AG20443 (cell line): ENCODE measurements around the gene EIF4G3.
"Not testable (repeated sequence)": the region's sequence is repeated elsewhere in the genome, so short reads cannot be mapped to it uniquely, and the experiment has no call there.

Source experiments
- DNase-seq: peaks from one replicate; pipeline ENCODE4 v3.0.0; 2012; ENCODE audit warnings: low spot score, mixed read lengths

Gene EIF4G3

GRCh38 chr1:20875198-20875973, 301.3 kb downstream of the EIF4G3 start:
- DNase-seq: no peak

DNA sequence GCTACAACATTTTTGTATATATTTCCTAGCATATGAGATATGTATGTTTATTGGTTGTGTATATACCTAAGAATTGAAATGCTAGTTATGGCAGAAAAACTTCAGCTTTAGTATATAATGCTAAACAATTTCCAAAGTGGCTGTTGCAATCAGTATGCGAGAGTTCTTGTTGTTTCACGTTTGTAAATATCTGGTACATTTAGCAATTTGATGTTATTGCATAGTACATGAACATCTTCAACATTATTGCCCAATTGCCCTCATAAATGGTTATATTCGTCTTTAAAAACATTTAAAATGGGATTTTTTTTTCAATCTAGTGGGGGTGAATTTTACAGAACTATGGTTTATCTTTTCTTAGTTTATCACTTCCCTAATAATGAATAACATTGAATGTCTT, 303.4 kb downstream of the EIF4G3 start:
- no peak for DNase-seq

DNA sequence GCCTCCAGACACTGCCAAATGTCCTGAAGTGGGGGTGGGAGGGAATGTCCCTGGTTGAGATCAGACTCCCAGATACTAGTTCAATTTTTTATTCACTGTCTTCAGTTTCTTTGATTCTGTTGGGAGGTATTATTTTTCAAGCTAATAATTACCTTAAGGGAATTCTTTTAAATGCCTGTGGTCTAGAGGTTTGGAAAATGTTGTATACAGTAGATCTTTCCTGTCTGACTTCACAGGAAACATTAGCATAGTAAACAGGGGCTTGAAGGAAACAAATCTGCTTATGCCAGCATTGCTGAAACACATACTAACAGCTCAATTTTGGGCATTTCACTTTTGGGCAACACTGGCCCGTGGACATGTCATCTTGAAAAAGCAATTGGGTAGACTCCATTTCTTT, 305.3 kb downstream of the EIF4G3 start:
- no peak for DNase-seq

DNA sequence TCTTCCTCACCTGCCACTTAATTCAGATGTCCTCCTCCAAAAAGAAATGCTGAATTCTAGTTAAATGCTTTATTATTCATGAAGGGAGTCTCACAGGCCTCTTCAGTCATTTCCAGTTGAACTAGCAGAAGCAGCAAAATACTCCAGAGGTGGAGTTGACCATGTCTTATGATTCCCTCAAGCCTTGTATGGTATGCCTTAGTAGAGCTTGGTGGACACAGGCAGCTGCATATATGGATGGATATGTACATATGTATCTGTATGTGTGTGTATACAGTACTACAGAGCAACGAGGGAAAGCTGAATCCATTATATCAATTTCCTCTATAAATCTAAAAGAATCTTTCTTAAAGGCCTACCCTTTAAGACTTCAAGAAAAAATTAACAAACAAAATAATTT, 306.0 kb downstream of the EIF4G3 start:
- no peak for DNase-seq

GRCh38 chr1:20868263-20868662, 308.4 kb downstream of the EIF4G3 start:
- no peak for DNase-seq

GRCh38 chr1:20867847-20868246, 308.9 kb downstream of the EIF4G3 start:
- no peak for DNase-seq

GRCh38 chr1:20867062-20867461, 309.6 kb downstream of the EIF4G3 start:
- DNase-seq: no peak

DNA sequence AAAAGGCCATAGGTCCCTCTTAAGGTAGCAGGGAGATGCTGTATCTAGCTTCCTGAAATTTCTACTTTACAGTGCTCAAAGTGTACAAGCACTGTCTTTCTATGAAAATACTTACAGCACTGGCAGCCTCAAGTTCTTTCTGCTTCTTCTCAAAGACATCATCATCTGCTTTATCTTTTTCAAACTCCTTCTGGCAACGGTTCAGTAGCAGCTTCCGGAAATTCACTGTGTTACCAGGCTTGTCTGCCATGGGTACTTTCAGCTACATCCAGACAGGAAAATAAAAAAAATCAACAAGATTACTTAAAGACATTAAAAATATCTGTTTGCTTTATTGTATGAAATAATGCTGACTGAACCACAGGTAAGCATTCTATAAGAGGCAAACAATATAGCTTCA, 311.7 kb downstream of the EIF4G3 start:
- DNase-seq: no peak

- DNase-seq: no peak
Measured at GRCh38 chr1:20854529-20854928, 322.2 kb downstream of the EIF4G3 start.

DNA sequence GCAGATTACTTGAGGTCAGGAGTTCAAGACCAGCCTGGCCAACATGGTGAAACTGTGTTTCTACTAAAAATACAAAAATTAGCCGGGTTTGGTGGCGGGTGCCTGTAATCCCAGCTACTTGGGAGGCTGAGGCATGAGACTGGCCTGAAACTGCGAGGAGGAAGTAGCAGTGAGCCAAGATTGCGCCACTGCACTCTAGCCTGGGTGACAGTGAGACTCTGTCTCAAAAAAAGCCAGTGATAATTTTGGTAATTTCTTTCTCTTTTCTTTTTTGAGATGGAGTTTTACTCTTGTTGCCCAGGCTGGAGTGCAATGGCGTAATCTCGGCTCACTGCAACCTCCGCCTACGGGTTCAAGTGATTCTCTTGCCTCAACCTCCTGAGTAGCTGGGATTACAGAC, 324.9 kb downstream of the EIF4G3 start:
- DNase-seq: not testable (repeated sequence)

DNA sequence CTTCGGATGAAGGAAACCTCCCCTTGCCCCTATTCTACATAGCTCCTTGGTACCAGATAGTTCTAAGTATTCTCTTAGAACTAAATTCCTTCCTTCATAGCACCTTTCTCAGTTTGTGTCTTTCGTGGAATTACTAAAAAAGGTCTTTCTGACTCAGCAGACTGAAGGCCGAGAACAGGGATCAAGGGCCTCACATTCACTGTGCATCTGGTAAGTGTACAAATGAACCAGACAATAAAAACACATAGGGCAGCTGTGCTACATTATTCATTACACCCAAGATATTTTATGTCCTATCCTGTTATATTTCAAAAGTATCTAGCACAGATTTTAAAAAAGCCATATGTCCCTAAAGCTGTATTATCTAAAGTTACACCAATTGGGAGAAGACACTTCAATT, 326.7 kb downstream of the EIF4G3 start:
- DNase-seq: no peak

- no peak for DNase-seq
Measured at GRCh38 chr1:20849100-20849499, 327.6 kb downstream of the EIF4G3 start.

GRCh38 chr1:20848162-20848561, 328.5 kb downstream of the EIF4G3 start:
- no peak for DNase-seq

DNA sequence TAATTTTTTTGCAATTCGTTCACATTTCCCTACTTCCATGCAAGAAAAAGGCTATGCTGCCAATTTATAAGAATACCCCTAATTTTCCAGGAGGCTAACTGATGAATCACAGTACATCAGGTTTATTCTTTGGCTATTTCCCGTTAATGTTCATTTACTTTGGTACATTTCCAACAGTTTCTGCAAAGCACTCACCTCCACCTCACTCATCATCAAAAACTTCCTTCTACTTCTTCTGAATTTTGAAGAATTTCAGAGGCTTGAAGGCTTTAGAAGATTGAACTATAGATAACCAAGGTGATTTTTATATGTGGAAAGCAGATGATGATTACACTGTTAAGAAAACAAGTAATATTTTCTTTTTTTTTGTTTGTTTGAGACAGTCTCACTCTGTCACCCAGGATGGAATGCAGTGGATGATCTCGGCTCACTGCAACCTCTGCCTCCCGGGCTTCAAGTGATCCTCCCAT, 329.1 kb downstream of the EIF4G3 start:
- DNase-seq: no peak

- DNase-seq: no peak
Measured at GRCh38 chr1:20846461-20847374, 330.0 kb downstream of the EIF4G3 start.

DNA sequence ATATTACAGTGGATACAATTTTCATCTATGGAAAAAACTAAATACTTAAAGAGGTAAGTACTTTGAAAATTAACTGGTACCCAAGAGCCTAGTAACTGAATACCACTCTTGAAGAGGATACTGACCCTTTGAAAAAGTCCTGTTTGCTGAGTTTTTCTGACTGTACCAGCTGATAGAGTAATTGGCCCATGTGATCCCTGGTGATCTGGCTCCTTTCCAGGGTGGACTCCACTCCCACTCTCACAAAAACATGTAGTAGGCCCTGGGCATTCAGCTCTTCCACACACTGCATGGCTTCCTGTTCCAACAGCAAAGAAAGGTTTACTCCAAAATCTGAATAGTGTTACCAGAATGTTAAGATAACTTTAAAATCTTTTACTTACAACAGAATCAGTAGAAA, 336.0 kb downstream of the EIF4G3 start:
- DNase-seq: no peak

DNA sequence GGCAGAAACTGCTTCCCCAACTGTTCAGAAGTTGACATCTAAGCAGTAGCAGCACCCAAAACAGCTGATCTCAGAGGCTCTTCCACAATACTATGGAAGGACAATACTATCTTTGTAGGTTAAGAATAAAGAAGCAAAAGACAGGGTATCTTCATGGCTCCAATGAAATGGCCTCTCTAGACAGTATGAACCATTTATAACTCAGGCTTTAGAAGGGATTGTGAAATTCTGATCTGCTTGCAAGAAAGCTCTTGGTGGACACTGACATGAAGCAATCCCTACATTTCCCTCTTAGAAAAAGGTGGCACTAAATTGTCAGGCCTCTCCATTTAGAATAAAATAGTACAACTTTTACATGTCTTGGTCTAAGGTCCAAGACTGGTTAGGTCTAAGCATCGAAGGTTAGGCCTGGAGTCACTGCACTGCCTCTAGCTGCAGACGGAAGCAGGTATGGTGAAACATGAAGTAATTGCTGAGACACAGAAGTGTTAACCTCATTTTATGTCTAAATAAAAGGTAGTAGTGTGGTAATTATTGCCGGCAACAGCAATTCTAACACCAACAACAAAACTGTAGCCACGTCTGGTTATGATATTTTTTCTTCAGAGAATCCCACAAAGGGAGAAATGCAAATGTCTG, 339.0 kb downstream of the EIF4G3 start:
- DNase-seq: no peak

- DNase-seq: no peak
Measured at GRCh38 chr1:20836230-20836629, 340.5 kb downstream of the EIF4G3 start.

GRCh38 chr1:20834780-20835179, 341.9 kb downstream of the EIF4G3 start:
- DNase-seq: no peak

GRCh38 chr1:20834192-20834591, 342.5 kb downstream of the EIF4G3 start:
- DNase-seq: no peak

- DNase-seq: no peak
Measured at GRCh38 chr1:20830378-20830777, 346.3 kb downstream of the EIF4G3 start.

DNA sequence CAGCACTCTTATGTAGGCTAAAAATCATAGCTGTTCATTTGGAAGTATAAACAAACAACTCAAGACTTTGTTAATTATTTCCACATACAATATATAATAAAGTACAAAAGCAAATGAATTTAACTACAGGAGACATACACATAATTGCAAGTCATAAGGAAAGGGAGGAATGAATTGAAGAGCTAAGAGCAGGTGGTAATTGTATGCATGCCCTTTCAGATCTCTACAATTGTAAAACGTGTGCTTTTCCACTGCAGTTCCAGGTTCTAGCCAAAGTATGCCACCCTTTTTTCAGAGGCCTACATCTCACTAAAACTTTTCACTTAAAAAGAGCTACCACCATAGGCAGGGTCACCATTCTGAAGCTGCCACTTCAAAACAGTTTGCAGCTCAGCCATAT, 346.8 kb downstream of the EIF4G3 start:
- DNase-seq: no peak

DNA sequence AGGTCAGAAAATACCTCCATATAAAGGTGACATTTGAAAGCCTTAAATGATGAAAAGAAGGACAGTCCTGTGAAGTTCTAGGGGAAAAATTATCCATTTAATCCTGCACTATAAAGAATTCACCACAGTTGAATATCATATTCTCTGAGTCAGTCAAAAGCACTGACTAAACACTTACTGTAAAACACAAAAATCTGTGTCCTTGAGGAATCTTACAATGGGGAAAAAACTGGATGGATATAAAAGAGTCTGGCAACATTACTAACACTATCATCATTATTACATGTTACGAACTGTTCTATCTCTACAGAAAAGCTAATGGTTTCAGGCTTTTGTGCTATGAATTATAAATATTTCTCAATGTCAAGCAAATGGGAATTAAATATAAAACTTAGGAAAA, 347.2 kb downstream of the EIF4G3 start:
- no peak for DNase-seq
